ENCODE measurements around the gene OR51T1.

OR51T1 gene

GRCh38 chr11:4926608-4927007 lies 44.9 kb downstream of the OR51T1 start:
- no peak overlapping the region for H3K27ac ChIP-seq (ENCODE audit: low read depth, low read length)
- H3K79me2 ChIP-seq (ENCODE audit: insufficient read depth, low read length), result no peaks in the 10 kb centered on the region
- no peak overlapping the region for H3K9ac ChIP-seq (ENCODE audit: low read length)
- no peaks in the 10 kb centered on the region; the same call in 1 of the 2 replicates for H3K27me3 ChIP-seq (ENCODE audit: low read length)
- H2AFZ ChIP-seq (ENCODE audit: low read depth, low read length, severe bottlenecking), result no peak overlapping the region
- H4K20me1 ChIP-seq (ENCODE audit: low read depth, low read length), result no peaks in the 10 kb centered on the region
- H3F3A ChIP-seq (ENCODE audit: insufficient read depth), result no peaks in the 10 kb centered on the region
- H3K36me3 ChIP-seq (ENCODE audit: low read length), result no peaks in the 10 kb centered on the region
- no peak for TF ChIP-seq EZH2phosphoT487 (conservative IDR thresholded peaks at IDR 0.05; ENCODE audit: low read length)
- TF ChIP-seq CTCF (IDR thresholded peaks at IDR 0.05; ENCODE audit: insufficient read depth, low read length, poor library complexity, severe bottlenecking), result no peak
- no peak overlapping the region for H3K4me2 ChIP-seq (ENCODE audit: low read depth, low read length, poor library complexity, severe bottlenecking)
- H3K4me3 ChIP-seq (ENCODE audit: insufficient read depth, low read length, poor library complexity, severe bottlenecking), result no peak overlapping the region
- H3K9me3 ChIP-seq (ENCODE audit: insufficient read depth, low read length), result no peaks in the 10 kb centered on the region
- H3K9me2 ChIP-seq (replicated peaks; ENCODE audit: insufficient read depth, low read length), result no peaks in the 10 kb centered on the region

Measured in SU-DHL-6 (cell line).